Measurements from ENCODE around the gene FGF12.

DNA sequence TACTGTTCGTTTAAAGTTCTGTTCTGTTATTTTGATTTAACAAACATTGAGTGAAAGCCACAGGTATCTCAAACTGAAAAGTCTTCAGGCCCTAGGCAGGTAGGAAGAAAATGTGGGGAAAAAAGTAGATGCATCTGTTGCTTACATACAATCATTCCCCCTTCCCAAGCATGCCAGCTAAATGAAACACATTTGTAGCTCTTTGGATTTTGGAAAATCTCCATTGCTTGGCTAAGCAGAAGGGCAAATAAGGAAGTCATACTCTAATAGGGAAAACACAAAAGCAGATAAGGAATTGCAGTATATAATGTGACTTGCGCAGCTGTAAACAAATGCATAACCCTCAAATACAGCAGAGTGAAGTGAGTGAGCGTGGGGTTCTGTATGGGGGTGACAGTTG lies 375.9 kb downstream of the FGF12 start:
- TF ChIP-seq, protein P1, sequence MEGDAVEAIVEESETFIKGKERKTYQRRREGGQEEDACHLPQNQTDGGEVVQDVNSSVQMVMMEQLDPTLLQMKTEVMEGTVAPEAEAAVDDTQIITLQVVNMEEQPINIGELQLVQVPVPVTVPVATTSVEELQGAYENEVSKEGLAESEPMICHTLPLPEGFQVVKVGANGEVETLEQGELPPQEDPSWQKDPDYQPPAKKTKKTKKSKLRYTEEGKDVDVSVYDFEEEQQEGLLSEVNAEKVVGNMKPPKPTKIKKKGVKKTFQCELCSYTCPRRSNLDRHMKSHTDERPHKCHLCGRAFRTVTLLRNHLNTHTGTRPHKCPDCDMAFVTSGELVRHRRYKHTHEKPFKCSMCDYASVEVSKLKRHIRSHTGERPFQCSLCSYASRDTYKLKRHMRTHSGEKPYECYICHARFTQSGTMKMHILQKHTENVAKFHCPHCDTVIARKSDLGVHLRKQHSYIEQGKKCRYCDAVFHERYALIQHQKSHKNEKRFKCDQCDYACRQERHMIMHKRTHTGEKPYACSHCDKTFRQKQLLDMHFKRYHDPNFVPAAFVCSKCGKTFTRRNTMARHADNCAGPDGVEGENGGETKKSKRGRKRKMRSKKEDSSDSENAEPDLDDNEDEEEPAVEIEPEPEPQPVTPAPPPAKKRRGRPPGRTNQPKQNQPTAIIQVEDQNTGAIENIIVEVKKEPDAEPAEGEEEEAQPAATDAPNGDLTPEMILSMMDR (IDR thresholded peaks at IDR 0.05), result no peak
- TF ChIP-seq POLR2A (IDR thresholded peaks at IDR 0.05), result no peak
